HG03439 (cell line): ENCODE measurements around the gene POLD3.
"Not testable (repeated sequence)": the region's sequence is repeated elsewhere in the genome, so short reads cannot be mapped to it uniquely, and the experiment has no call there.

Experiments used
- ATAC-seq: cut with Tn5 transposase; IDR thresholded peaks from one replicate; pipeline ENCODE4 v1.9.1; 2021; ENCODE audit warnings: mild to moderate bottlenecking, moderate library complexity; ENCODE audit not compliant: unreplicated experiment

POLD3 gene

GRCh38 chr11:74581954-74582547, 10.3 kb upstream of the POLD3 start:
- ATAC-seq, result no peak

- no peak for ATAC-seq
Measured at GRCh38 chr11:74583024-74583624, 9.3 kb upstream of the POLD3 start.

GRCh38 chr11:74590492-74590891, 1.9 kb upstream of the POLD3 start:
- ATAC-seq, result not testable (repeated sequence)

GRCh38 chr11:74592063-74592440, 330 bp upstream of the POLD3 start:
- no peak for ATAC-seq

- no peak for ATAC-seq
Measured at GRCh38 chr11:74593463-74593862, 1.1 kb downstream of the POLD3 start.

- no peak for ATAC-seq
Measured at GRCh38 chr11:74602637-74603556, 10.5 kb downstream of the POLD3 start.

- ATAC-seq, result no peak
Measured at GRCh38 chr11:74603845-74604244, 11.5 kb downstream of the POLD3 start.

GRCh38 chr11:74604311-74604710, 11.9 kb downstream of the POLD3 start:
- no peak for ATAC-seq

- ATAC-seq, result no peak
Measured at GRCh38 chr11:74605403-74605802, 13.0 kb downstream of the POLD3 start.

- ATAC-seq, result no peak
Measured at GRCh38 chr11:74608431-74608830, 16.0 kb downstream of the POLD3 start.

- ATAC-seq, result no peak
Measured at GRCh38 chr11:74611369-74611861, 19.0 kb downstream of the POLD3 start.

GRCh38 chr11:74612877-74613276, 20.5 kb downstream of the POLD3 start:
- no peak for ATAC-seq

- ATAC-seq, result no peak
Measured at GRCh38 chr11:74615311-74615710, 22.9 kb downstream of the POLD3 start.

GRCh38 chr11:74615988-74616387, 23.6 kb downstream of the POLD3 start:
- ATAC-seq, result no peak

- no peak for ATAC-seq
Measured at GRCh38 chr11:74620531-74620930, 28.1 kb downstream of the POLD3 start.

GRCh38 chr11:74626130-74626529, 33.7 kb downstream of the POLD3 start:
- no peak for ATAC-seq

- no peak for ATAC-seq
Measured at GRCh38 chr11:74626604-74627003, 34.2 kb downstream of the POLD3 start.

GRCh38 chr11:74627381-74627780, 35.0 kb downstream of the POLD3 start:
- no peak for ATAC-seq

GRCh38 chr11:74630043-74630442, 37.7 kb downstream of the POLD3 start:
- no peak for ATAC-seq

GRCh38 chr11:74633406-74634393, 41.3 kb downstream of the POLD3 start:
- ATAC-seq, result no peak

- ATAC-seq, result no peak
Measured at GRCh38 chr11:74634537-74634936, 42.2 kb downstream of the POLD3 start.
